ENCODE measurements around the gene NTN4.

DNA sequence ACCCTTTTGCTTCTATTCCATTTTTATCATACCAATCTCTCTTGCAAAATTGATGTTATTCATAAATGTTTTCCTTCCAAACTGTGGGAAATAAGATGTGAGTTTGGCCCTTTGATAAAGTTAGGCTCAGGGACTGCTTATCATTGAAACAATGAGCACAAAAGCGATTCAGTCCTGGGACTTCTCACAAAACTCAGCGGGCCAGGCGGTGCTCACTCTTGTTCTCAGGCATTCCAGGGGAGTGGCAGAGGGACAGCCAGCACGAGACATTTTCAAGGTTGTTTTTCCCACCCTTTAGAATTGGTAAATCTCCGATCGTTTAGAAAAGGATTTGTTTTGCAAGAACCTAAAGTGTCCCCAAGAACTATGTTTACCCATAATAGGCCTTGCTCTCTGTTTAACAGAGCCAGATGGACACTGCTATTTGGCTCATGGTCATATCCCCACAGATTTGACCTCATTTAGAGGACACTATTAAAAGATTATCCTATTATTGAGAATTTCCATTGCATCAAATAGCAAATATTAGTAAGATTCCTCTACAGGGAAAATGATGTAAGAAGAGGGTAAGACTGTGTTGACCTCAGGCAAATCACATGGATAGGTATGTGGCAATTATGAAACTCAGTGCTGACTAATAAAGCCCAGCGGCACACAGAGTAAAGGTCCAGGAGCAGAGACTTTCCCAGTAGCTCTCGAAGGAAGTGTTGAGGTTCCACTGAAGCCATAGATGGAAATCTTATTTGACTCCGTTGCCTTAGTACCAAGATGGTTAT, 136.6 kb downstream of the NTN4 start:
- TF ChIP-seq POLR2AphosphoS5 (IDR thresholded peaks at IDR 0.05; ENCODE audit: low read depth, low read length) (no peak), POLR2A (IDR thresholded peaks at IDR 0.05; ENCODE audit: low read depth, low read length) (no peak)

All from GM12892 (cell line).